K562 (cell line): ENCODE data around the gene SUPT5H. TPM values are rescaled to one million over a fixed set of nuclear protein-coding genes. Genes with fewer than 3 reads are reported as not detected.

ENCODE experiments used
- CBX2 ChIP-seq: fragments of 200-600 bp; sonication (generic); IDR thresholded peaks from one replicate; pipeline ENCODE4 v1.6.1; 2012; ENCODE audit warnings: mild to moderate bottlenecking, low read length, inconsistent platforms; ENCODE audit not compliant: insufficient read depth, poor library complexity, severe bottlenecking
- CHD1 ChIP-seq: fragments of 200-600 bp; sonication (generic); IDR thresholded peaks from one replicate; pipeline ENCODE4 v1.6.1; 2012; ENCODE audit warnings: mild to moderate bottlenecking, moderate library complexity, low read length, inconsistent platforms
- CLOCK ChIP-seq: fragments of 250-450 bp; sonication (Bioruptor Pico); IDR thresholded peaks from 2 replicates; pipeline ENCODE4 v1.4.0; 2020; ENCODE audit warnings: mild to moderate bottlenecking, moderate library complexity, borderline replicate concordance
- ESRRB ChIP-seq: fragments of 250-450 bp; sonication (Bioruptor Pico); IDR thresholded peaks from 2 replicates; pipeline ENCODE4 v1.5.0; 2020; ENCODE audit warnings: mild to moderate bottlenecking, moderate library complexity, borderline replicate concordance
- HDAC1 ChIP-seq, 2 experiments: fragments of 450-650 bp; IDR thresholded peaks; 2 replicates each; pipeline ENCODE4 v1.6.1; 2016 to 2017; ENCODE audit warnings: inconsistent platforms in 1 of 2, mild to moderate bottlenecking in 1 of 2, moderate library complexity in 1 of 2
- HINFP ChIP-seq: fragments of 450-650 bp; conservative IDR thresholded peaks from 2 replicates; pipeline ENCODE4 v1.6.1; 2016; ENCODE audit warnings: missing genetic modification characterization, low read depth, mild to moderate bottlenecking, control low read depth, missing compliant biosample characterization
- MCM3 ChIP-seq: fragments of 450-650 bp; IDR thresholded peaks from 2 replicates; pipeline ENCODE4 v1.6.1; 2016
- NR2C2 ChIP-seq, 2 experiments: fragments of 200-800 bp in 1 of 2; sonication (Bioruptor generic) in 1 of 2; sonication (generic) in 1 of 2; formaldehyde crosslinking in 1 of 2; IDR thresholded peaks; 2 replicates each; pipeline versions ENCODE4 v1.6.1 to v1.8.0; 2016 to 2022; ENCODE audit warnings: mild to moderate bottlenecking in 1 of 2, missing compliant biosample characterization in 1 of 2, missing genetic modification characterization in 1 of 2, missing genetic modification reagents in 1 of 2
- SIN3B ChIP-seq: fragments of 450-650 bp; IDR thresholded peaks from 2 replicates; pipeline ENCODE4 v1.6.1; 2017; ENCODE audit warnings: low read depth, mild to moderate bottlenecking, moderate library complexity
- STAT6 ChIP-seq: sonication (generic); formaldehyde crosslinking; IDR thresholded peaks from 2 replicates; pipeline ENCODE4 v1.8.1; 2023; ENCODE audit warnings: mild to moderate bottlenecking, missing genetic modification reagents
- TCF15 ChIP-seq: fragments of 250-450 bp; sonication (Bioruptor Pico); IDR thresholded peaks from 2 replicates; pipeline ENCODE4 v1.8.0; 2022; ENCODE audit warnings: moderate library complexity, mild to moderate bottlenecking, inconsistent platforms
- ZC3H8 ChIP-seq: fragments of 450-650 bp; IDR thresholded peaks from 2 replicates; pipeline ENCODE4 v1.6.1; 2017
- ZNF239 ChIP-seq: fragments of 250-450 bp; sonication (Bioruptor Pico); IDR thresholded peaks from 2 replicates; pipeline ENCODE4 v1.4.0; 2020; ENCODE audit warnings: mild to moderate bottlenecking
- ZNF444 ChIP-seq: fragments of 250-450 bp; sonication (Bioruptor Pico); IDR thresholded peaks from 2 replicates; pipeline ENCODE4 v1.4.0; 2020; ENCODE audit warnings: mild to moderate bottlenecking, moderate library complexity
- polyA plus RNA-seq, 8 experiments: library from polyadenylated mRNA; depleted of rRNA in 4 of 8; stranded (reverse) in 5 of 8; unstranded in 3 of 8; fragments of >200 nt; fragmentation: Nextera tagmentation in 2 of 8; fragmentation: Illumina TruSeq in 1 of 8; extraction: Ambion mirVana in 2 of 8; extraction: Trizol in 1 of 8; gene quantifications; 2 replicates each; pipeline versions ENCODE4 v1.2.1 to v1.2.3, GENCODE V29; 2011 to 2014; ENCODE audit warnings: inconsistent platforms in 1 of 8, missing spikeins in 1 of 8
- total RNA-seq, 7 experiments: library from RNA; depleted of rRNA in 6 of 7; stranded (reverse); fragments of >200 nt in 6 of 7; fragmentation: Illumina TruSeq in 2 of 7; extraction: Trizol in 2 of 7; gene quantifications; 2 replicates each; pipeline versions ENCODE4 v1.2.1 to v1.2.3, GENCODE V29; 2011 to 2021; ENCODE audit warnings: low replicate concordance in 1 of 7

SUPT5H gene
- total and polyA plus RNA-seq, 9 of the 15 experiments (the other 6 are each of a cell fraction or from before 2014, with no cell fraction given): 13.3 to 85.9 (median 35.9) TPM

GRCh38 chr19:39480337-39481228, 35.2 kb downstream of the SUPT5H start, which contains the start of gene TIMM50 (continued):
- TF ChIP-seq ZC3H8 (no peak), HDAC1 (IDR thresholded peaks at IDR 0.05) (peak in 1 of 2 experiments; percentile 92; a peak in 2 of 4 replicates), ZNF444 (CRISPR knock-in tag) (no peak), TCF15 (CRISPR knock-in tag) (no peak), NR2C2 (CRISPR knock-in tag; IDR thresholded peaks at IDR 0.05) (peak; percentile 80), NR2C2 (tag; IDR thresholded peaks at IDR 0.05) (peak; percentile 85), SIN3B (peak; percentile 97), CBX2 (no peak), HINFP (no peak), ESRRB (CRISPR knock-in tag) (no peak), CHD1 (peak; percentile 88), STAT6 (CRISPR knock-in tag) (no peak), MCM3 (no peak), ZNF239 (CRISPR knock-in tag) (no peak), CLOCK (CRISPR knock-in tag) (no peak)
